HG03575 (cell line): ENCODE results near the gene DCDC2.
"Not testable (repeated sequence)": the region's sequence is repeated elsewhere in the genome, so short reads cannot be mapped to it uniquely, and the experiment has no call there.

Experiments used
- ATAC-seq: cut with Tn5 transposase; IDR thresholded peaks from one replicate; pipeline ENCODE4 v1.9.1; 2021; ENCODE audit not compliant: unreplicated experiment, insufficient number of reproducible peaks, low FRiP score; ENCODE audit errors: extremely low read depth

Gene DCDC2

DNA sequence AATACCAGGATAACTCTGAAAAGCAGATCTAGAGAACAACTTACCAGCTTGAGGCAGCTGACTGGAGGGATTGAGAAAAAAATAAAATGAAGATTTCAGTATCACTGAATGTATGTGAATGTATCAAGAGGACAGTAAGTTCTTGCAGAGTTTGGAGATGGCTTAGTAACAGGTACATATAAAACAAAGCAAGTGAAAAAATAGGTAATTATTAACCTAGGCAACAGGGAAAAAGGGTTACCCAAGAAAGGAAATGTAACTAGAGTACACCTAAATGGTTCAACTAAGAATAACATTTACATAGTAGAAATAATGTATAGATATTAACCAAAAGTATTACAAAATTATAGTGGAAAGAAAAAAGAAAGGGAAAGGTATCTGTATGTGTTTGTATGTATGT is 164.5 kb downstream of the DCDC2 start:
- no peak for ATAC-seq

GRCh38 chr6:24191346-24191745 is 166.5 kb downstream of the DCDC2 start:
- no peak for ATAC-seq

DNA sequence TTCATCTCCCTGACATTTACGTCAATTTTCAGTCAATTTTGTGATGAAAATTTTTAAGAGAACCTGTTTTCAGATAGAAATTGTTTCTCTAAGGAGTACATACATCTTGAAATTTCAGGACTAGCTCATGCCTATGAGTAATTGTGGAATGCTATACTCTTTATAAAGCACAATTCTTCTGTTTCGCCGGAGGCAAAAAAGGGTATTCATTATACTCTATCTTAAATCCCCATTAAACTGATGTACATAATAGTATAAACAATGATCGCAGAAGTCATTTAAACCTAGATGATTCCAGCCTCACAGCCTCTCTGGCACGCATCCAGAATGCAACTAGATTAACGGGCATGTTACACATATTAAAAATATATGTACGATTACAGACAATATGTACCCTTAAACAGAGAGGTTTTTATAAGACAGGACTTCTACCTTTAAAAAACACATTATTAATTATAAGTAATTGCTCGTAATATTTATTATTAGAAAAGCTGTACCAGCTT is 169.2 kb downstream of the DCDC2 start:
- no peak for ATAC-seq

DNA sequence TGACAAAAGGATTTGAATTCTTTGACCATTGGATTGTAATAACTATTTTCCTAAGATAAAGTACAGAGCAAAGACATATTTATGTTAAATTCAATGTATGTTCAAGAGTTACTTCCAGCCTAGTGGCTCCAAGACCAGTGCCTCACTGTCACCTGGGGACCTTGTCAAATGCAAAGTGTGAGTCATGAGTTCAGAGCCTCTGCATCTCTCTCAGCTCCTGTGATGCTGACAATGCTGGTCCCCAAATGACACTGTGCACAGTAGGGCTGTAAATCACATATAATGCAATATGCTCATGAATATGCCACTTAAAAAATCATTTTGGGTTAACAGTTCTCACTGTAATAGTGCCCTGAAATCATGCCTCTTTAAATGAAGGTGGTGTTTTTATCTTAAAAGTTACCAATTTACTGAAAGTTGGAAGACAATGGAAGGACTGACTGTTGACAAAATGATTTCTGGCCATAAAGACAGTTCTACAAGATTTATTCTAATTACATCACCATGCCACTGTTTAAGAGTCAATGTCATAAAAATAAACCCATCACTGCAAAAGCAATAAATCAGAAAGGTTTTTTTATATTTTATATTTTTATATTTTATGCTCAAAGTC is 169.8 kb downstream of the DCDC2 start:
- no peak for ATAC-seq

GRCh38 chr6:24186349-24186748 is 171.5 kb downstream of the DCDC2 start:
- no peak for ATAC-seq

DNA sequence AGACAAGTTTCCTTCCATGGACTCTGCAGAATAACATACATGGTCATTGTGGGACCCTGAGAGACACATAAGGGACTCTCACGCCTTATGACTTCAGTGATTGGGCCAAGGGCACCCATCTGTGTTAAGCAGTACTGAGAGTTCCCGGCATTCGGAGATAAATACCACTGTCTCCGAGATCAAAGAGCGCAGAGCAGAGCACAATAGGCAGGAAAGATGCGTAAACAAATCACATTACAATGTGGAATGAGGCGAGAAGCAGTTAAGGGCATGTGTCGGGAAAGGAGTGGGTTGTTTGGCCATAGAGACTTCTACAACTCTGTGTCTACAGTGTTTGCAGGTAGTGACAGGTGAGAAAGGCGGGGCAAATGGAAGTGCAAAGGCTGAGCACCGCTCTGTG is 174.3 kb downstream of the DCDC2 start:
- ATAC-seq, result no peak

- no peak for ATAC-seq
Measured at GRCh38 chr6:24157886-24158285, 200.0 kb downstream of the DCDC2 start.

- no peak for ATAC-seq
Measured at GRCh38 chr6:24154121-24154520, 203.7 kb downstream of the DCDC2 start.

GRCh38 chr6:24152014-24152413 is 205.8 kb downstream of the DCDC2 start:
- ATAC-seq, result no peak

DNA sequence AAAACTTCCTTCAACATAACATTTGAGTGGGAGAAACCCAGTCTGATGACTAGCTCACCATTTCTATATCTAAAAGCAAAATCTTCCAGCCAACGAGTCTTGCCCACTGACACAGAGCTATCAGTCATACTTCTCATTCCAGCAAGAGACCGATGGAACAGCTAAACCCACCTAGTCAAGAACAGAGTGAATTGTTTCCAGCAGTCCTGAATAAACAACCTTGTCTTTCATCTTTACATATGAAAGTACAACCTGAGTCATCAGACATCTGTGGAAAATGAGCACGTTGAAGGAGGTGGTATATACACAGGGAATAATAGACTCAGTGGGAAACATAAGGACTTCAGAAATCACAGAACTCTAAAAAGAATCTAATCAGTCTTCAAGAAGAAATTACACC is 208.0 kb downstream of the DCDC2 start:
- no peak for ATAC-seq

DNA sequence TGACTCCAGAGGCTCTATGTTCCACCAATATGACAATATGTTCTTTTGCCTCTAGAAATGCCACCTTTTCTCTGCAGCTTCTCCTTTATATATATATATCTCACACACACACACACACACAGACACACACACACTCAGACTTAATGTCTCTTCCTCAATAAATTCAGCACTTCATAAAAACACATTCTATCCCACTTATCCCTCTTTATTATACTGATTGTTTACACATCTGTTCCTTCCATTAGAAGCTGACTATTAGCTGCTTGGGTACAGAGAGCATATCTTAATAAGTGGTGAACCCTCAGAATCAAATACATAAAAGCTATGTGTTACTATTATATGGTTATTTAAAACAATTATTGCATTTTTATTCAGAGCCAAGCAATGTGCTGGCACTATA is 208.6 kb downstream of the DCDC2 start:
- no peak for ATAC-seq

DNA sequence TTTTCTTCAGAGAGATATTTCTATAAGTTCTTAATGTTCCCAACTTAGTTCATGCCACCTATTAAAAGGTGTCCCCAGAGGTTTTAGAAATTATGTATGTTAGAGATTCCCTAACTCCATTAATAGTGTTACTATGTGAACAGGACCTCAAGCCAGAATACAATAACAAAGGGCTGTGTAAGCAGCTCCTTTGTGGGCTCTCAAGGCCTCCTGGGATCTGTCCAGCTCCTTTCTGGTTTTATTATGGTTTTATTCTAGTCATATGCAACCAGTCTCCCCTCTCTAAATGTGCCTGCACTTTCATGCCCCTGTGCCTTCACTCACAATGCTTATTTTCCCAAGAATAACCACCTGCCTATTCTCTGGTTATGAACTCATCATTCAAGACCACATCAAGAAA is 209.2 kb downstream of the DCDC2 start:
- no peak for ATAC-seq

DNA sequence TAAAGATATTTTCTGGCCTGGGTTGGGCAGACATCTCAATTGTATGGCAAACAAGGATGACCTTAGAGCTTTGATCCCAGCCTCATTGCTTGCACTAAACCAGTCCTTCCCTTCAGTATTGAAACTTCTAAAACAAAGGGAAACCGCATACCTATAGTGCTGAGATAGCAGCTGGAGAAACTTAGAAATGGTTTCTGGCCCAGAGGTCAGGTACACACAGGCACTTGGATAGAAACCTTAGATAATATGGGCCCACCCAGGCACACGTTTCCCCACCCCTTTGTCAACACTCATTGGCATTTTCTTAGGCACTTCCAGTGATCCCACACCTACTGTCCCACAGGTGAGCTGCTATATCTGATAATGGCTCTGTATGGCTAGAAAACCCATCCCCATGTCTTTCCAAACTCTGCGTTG is 209.7 kb downstream of the DCDC2 start:
- ATAC-seq, result no peak

DNA sequence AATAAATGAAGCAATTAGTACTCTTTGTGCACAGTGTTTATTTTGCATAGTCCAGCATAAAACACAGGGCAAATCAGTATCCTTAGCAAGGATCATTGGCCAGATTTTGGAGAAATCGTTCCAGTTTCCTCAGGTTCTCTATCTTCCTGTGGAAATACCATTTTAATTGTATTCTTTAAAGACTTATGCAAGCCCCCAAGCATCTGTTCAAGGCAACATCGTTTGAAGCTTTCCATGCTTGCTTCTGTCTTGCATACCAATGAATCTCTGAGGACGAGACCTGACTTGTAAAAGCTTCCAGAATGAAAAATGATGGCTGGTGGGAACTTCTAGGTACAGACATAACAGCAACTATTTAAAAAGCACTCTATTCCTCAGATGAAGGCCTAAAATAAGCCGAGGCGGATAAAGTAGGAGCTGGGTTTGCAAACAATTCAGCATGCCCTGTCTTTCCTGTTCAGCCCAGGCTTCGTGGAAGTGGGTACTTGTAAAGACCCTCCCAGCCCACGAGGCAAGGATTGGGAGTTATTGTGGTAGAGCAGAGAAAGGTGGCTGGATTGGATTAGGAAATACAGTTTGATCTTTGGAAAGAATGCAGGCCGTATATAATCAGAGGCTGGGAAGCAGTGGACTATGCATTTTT is 210.2 kb downstream of the DCDC2 start:
- ATAC-seq, result no peak

- no peak for ATAC-seq
Measured at GRCh38 chr6:24146871-24147270, 211.0 kb downstream of the DCDC2 start.

DNA sequence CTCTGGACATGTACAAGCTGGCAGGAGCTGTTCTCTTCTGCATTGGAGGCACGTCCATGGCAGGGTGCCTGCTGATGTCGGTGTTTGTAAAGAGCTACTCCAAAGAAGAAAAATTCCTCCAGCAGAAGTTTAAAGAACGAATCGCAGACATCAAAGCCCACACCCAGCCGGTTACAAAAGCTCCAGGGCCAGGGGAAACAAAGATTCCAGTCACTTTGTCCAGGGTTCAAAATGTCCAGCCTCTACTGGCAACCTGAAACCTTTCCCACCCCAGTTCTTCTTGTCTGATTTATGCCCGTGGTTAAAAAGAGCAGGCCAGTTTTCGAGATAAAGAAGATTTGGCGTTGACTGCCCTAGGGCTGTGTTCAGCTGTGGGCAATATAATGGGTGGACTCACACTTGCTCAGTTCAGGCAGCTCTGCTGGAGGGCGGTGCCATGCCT is 212.1 kb downstream of the DCDC2 start:
- no peak for ATAC-seq

DNA sequence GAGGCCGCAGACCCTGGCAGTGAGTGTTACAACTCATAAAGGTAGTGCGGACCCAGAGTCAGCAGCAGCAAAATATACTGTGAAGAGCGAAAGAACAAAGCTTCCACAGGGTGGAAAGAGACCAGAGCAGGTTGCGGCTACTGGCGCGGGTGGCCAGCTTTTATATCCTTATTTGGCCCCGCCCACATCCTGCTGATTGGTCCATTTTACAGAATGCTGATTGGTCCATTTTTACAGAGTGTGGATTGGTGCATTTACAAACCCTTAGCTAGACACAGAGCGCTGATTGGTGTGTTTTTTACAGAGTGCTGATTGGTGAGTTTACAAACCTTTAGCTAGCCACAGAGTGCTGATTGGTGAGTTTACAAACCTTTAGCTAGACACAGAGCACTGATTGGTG is 215.1 kb downstream of the DCDC2 start:
- ATAC-seq, result not testable (repeated sequence)

- no peak for ATAC-seq
Measured at GRCh38 chr6:24140591-24140990, 217.3 kb downstream of the DCDC2 start.

DNA sequence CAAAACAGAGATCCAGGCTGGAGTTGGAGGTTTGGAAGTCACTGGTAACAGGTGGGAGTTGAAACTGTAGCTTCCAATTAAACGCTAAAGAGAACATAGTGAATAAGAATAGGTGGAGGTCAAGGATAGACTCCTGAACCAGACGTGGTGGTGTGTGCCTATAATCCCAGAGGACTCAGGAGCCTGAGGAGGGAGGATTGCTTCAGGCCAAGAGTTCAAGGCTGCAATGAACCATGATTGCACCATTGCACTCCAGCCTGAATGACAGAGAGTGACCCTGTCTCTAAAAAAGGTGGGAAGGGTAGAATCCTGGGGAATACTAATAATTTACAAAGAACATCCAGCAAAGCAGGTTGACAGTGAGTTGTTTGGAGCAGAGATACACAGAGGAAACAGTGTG is 218.2 kb downstream of the DCDC2 start:
- ATAC-seq, result no peak

GRCh38 chr6:24139080-24139479 is 218.8 kb downstream of the DCDC2 start:
- ATAC-seq, result no peak

GRCh38 chr6:24131751-24132150 is 226.1 kb downstream of the DCDC2 start:
- ATAC-seq, result no peak
